Ovary (tissue), 3 donors: Measurements from ENCODE around the gene ZNF230.

Experiments used
- CTCF ChIP-seq, 3 donors: fragments of 450-650 bp in 2 of 3; fragments of 200-600 bp in 1 of 3; IDR thresholded peaks; one replicate each; pipeline versions ENCODE4 v1.5.1 to v1.8.0; 2016 to 2022; ENCODE audit warnings: antibody characterized with exemption in 3 of 3, mild to moderate bottlenecking in 1 of 3
- EP300 ChIP-seq: sonication (generic); formaldehyde crosslinking; IDR thresholded peaks from one replicate; pipeline ENCODE4 v1.6.1; 2017; ENCODE audit warnings: antibody characterized with exemption
- POLR2A ChIP-seq: fragments of 450-650 bp; IDR thresholded peaks from one replicate; pipeline ENCODE4 v1.6.1; 2017; ENCODE audit warnings: antibody characterized with exemption, mild to moderate bottlenecking, moderate library complexity
- donor health status: DM: no; HTN: no; CAD: no.

GRCh38 chr19:43997631-43998290 lies 5.0 kb upstream of the ZNF230 start:
- TF ChIP-seq POLR2A (no peak), CTCF (IDR thresholded peaks at IDR 0.05) (no peak), EP300 (no peak)
